HG03064 (cell line): ENCODE data around the gene WIF1.

Source experiments
- ATAC-seq: cut with Tn5 transposase; IDR thresholded peaks from one replicate; pipeline ENCODE4 v1.9.1; 2021; ENCODE audit warnings: low read depth; ENCODE audit not compliant: unreplicated experiment

WIF1 gene

GRCh38 chr12:65039301-65039700 lies 81.8 kb downstream of the WIF1 start:
- no peak for ATAC-seq

- no peak for ATAC-seq
Observed at GRCh38 chr12:65025136-65025535, 96.0 kb downstream of the WIF1 start.

GRCh38 chr12:65023485-65023884 lies 97.6 kb downstream of the WIF1 start:
- no peak for ATAC-seq

GRCh38 chr12:65022960-65023359 lies 98.1 kb downstream of the WIF1 start:
- no peak for ATAC-seq

- no peak for ATAC-seq
Observed at GRCh38 chr12:65022421-65022820, 98.7 kb downstream of the WIF1 start.

- no peak for ATAC-seq
Observed at GRCh38 chr12:65019696-65020234, 101.3 kb downstream of the WIF1 start.

- ATAC-seq = no peak
Observed at GRCh38 chr12:65016881-65017650, 104.0 kb downstream of the WIF1 start.

GRCh38 chr12:65015850-65016249 lies 105.3 kb downstream of the WIF1 start:
- ATAC-seq = no peak

GRCh38 chr12:65014504-65015271 lies 106.4 kb downstream of the WIF1 start:
- no peak for ATAC-seq

- no peak for ATAC-seq
Observed at GRCh38 chr12:65010437-65010836, 110.7 kb downstream of the WIF1 start.

- no peak for ATAC-seq
Observed at GRCh38 chr12:65005716-65006115, 115.4 kb downstream of the WIF1 start.

- ATAC-seq = no peak
Observed at GRCh38 chr12:65004270-65004669, 116.8 kb downstream of the WIF1 start.
